Prostate gland (tissue), 2 donors: ENCODE data around the gene CLCA1. TPM values are rescaled to one million over a fixed set of nuclear protein-coding genes. Genes with fewer than 3 reads are reported as not detected.

Source experiments
- DNase-seq: peaks from one replicate; pipeline ENCODE4 v3.0.0-alpha.2; 2019; ENCODE audit warnings: low spot score
- H3K27ac ChIP-seq, 2 donors: fragments of 200-600 bp; sonication (generic); 2 replicates each; pipeline ENCODE4 v1.5.1; 2017 to 2019
- H3K27me3 ChIP-seq: fragments of 200-600 bp; sonication (generic); replicated peaks from 2 replicates; pipeline ENCODE4 v1.5.1; 2019; ENCODE audit not compliant: insufficient read depth
- H3K36me3 ChIP-seq, 2 donors: fragments of 200-600 bp; sonication (generic); 1 replicate in 1 of 2; 2 replicates in 1 of 2; pipeline versions ENCODE4 v1.5.1 to v1.8.1; 2017 to 2019
- H3K4me1 ChIP-seq: fragments of 200-600 bp; sonication (generic); replicated peaks from 2 replicates; pipeline ENCODE4 v1.5.1; 2019
- H3K4me3 ChIP-seq, 2 donors: fragments of 200-600 bp; sonication (generic); 2 replicates each; pipeline ENCODE4 v1.5.1; 2017 to 2019
- H3K9me3 ChIP-seq: fragments of 200-600 bp; sonication (generic); 2 replicates; pipeline ENCODE4 v1.5.1; 2017
- CTCF ChIP-seq, 4 experiments: fragments of 200-600 bp in 2 of 4; fragments of 450-650 bp in 2 of 4; sonication (generic) in 2 of 4; IDR thresholded peaks; 1 replicate in 3 of 4; 2 replicates in 1 of 4; pipeline ENCODE4 v1.5.1; 2016 to 2019; ENCODE audit warnings: antibody characterized with exemption in 4 of 4, mild to moderate bottlenecking in 2 of 4, moderate library complexity in 2 of 4
- POLR2A ChIP-seq: fragments of 450-650 bp; IDR thresholded peaks from one replicate; pipeline ENCODE4 v1.6.1; 2016; ENCODE audit warnings: antibody characterized with exemption, mild to moderate bottlenecking
- POLR2AphosphoS5 ChIP-seq: sonication (generic); formaldehyde crosslinking; IDR thresholded peaks from one replicate; pipeline ENCODE4 v1.6.1; 2017; ENCODE audit warnings: antibody characterized with exemption
- WGBS: methylation state at CpG from one replicate; pipeline ENCODE4 v1.1.5; 2018; 5-methylcytosine and 5-hydroxymethylcytosine counted together
- intact Hi-C: fragments of 100-400 bp; cut with DNase I; formaldehyde crosslinking; loops from one replicate; pipeline ENCODE4 v1.14.2; 2022
- total RNA-seq, 2 donors: library from RNA; depleted of rRNA; stranded (reverse); fragments of >200 nt; gene quantifications; one replicate each; pipeline ENCODE4 v1.1.0, GENCODE V29; 2016

The CLCA1 gene
- total RNA-seq, 2 donors from 2014 or later, result 0.34 TPM; not detected in 1

- H3K27me3 ChIP-seq, result no peaks in the 10 kb centered on the region
- no peak overlapping the region for H3K27ac ChIP-seq
- 96% methylated on average over 1 of the region's 1 CpG for WGBS
- DNase-seq, result no peak
- no peaks in the 10 kb centered on the region for H3K4me1 ChIP-seq
- TF ChIP-seq POLR2AphosphoS5, result no peak
- TF ChIP-seq POLR2A, result no peak
- no peak for TF ChIP-seq CTCF (IDR thresholded peaks at IDR 0.05)
- H3K9me3 ChIP-seq, result no peaks in the 10 kb centered on the region
- H3K4me3 ChIP-seq, result no peak overlapping the region
- intact Hi-C loops, result no loop called here
- no peaks in the 10 kb centered on the region for H3K36me3 ChIP-seq
Observed at GRCh38 chr1:86516335-86516734, 47.6 kb downstream of the CLCA1 start.

- Histone ChIP-seq H3K9me3 (no peaks in the 10 kb centered on the region), H3K4me3 (no peak overlapping the region), H3K36me3 (no peaks in the 10 kb centered on the region), H3K27me3 (no peaks in the 10 kb centered on the region), H3K4me1 (no peaks in the 10 kb centered on the region), H3K27ac (no peak overlapping the region)
- WGBS, result 66% methylated on average over 1 of the region's 1 CpG
- intact Hi-C loops, result no loop called here
- TF ChIP-seq CTCF (IDR thresholded peaks at IDR 0.05), result no peak
- TF ChIP-seq POLR2A, result no peak
- TF ChIP-seq POLR2AphosphoS5, result no peak
- no peak for DNase-seq
Observed at GRCh38 chr1:86517336-86517735, 48.6 kb downstream of the CLCA1 start.

GRCh38 chr1:86520789-86521521, 52.2 kb downstream of the CLCA1 start:
- WGBS, result 87% methylated on average over 4 of the region's 4 CpGs
- DNase-seq, result no peak

GRCh38 chr1:86521522-86521891, 52.8 kb downstream of the CLCA1 start:
- TF ChIP-seq CTCF (IDR thresholded peaks at IDR 0.05) (no peak), POLR2A (no peak), POLR2AphosphoS5 (no peak)
- intact Hi-C loops, result no loop called here
- 78% methylated on average over 2 of the region's 2 CpGs for WGBS
- no peak for DNase-seq
- Histone ChIP-seq H3K4me1 (no peaks in the 10 kb centered on the region), H3K9me3 (no peaks in the 10 kb centered on the region), H3K27ac (no peak overlapping the region), H3K4me3 (no peak overlapping the region), H3K36me3 (no peaks in the 10 kb centered on the region), H3K27me3 (no peaks in the 10 kb centered on the region)

More at GRCh38 chr1:86520789-86521521, 52.2 kb downstream of the CLCA1 start:
- Histone ChIP-seq H3K9me3 (no peaks in the 10 kb centered on the region), H3K4me1 (no peaks in the 10 kb centered on the region), H3K27ac (no peak overlapping the region), H3K36me3 (no peaks in the 10 kb centered on the region), H3K4me3 (no peak overlapping the region), H3K27me3 (no peaks in the 10 kb centered on the region)
- intact Hi-C loops, result no loop called here
- TF ChIP-seq POLR2AphosphoS5 (no peak), POLR2A (no peak), CTCF (IDR thresholded peaks at IDR 0.05) (no peak)

- intact Hi-C loops, result no loop called here
- WGBS, result 73% methylated on average over 3 of the region's 3 CpGs
- no peak for DNase-seq
- Histone ChIP-seq H3K9me3 (no peaks in the 10 kb centered on the region), H3K4me1 (no peaks in the 10 kb centered on the region), H3K27me3 (no peaks in the 10 kb centered on the region), H3K36me3 (no peaks in the 10 kb centered on the region), H3K4me3 (no peak overlapping the region), H3K27ac (no peak overlapping the region)
- TF ChIP-seq CTCF (IDR thresholded peaks at IDR 0.05) (no peak), POLR2AphosphoS5 (no peak), POLR2A (no peak)
Observed at GRCh38 chr1:86522240-86522639, 53.5 kb downstream of the CLCA1 start.
